Measurements from ENCODE around the gene LGALS3BP. TPM values are rescaled to one million over a fixed set of nuclear protein-coding genes. Genes with fewer than 3 reads are reported as not detected.

Gene LGALS3BP
- total RNA-seq, 2 donors from 2014 or later: 123 to 213 TPM

- intact Hi-C loops (cut with DNase I): no loop called here
- TF ChIP-seq POLR2A (IDR thresholded peaks at IDR 0.05): no peak
- TF ChIP-seq, protein P1, sequence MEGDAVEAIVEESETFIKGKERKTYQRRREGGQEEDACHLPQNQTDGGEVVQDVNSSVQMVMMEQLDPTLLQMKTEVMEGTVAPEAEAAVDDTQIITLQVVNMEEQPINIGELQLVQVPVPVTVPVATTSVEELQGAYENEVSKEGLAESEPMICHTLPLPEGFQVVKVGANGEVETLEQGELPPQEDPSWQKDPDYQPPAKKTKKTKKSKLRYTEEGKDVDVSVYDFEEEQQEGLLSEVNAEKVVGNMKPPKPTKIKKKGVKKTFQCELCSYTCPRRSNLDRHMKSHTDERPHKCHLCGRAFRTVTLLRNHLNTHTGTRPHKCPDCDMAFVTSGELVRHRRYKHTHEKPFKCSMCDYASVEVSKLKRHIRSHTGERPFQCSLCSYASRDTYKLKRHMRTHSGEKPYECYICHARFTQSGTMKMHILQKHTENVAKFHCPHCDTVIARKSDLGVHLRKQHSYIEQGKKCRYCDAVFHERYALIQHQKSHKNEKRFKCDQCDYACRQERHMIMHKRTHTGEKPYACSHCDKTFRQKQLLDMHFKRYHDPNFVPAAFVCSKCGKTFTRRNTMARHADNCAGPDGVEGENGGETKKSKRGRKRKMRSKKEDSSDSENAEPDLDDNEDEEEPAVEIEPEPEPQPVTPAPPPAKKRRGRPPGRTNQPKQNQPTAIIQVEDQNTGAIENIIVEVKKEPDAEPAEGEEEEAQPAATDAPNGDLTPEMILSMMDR (IDR thresholded peaks at IDR 0.05): no peak
- H3K9me3 ChIP-seq: no peaks in the 10 kb centered on the region
- 76 to 81% methylated on average over 9 to 20 of the region's 20 CpGs for WGBS, 2 donors
- peaks cover 44% of the 10 kb centered on the region for H3K4me1 ChIP-seq
- no peaks in the 10 kb centered on the region for H3K36me3 ChIP-seq (replicated peaks in 1 of 2; ENCODE audit: insufficient read depth in 1 of 2, low read depth in 2 of 2)
- peak overlapping the region in 2 of 4 donors; percentile 26 to 58 for H3K27ac ChIP-seq
- H3K4me3 ChIP-seq: no peak overlapping the region
- DNase-seq: no peak
- H3K27me3 ChIP-seq: no peaks in the 10 kb centered on the region
- no peak for ATAC-seq
Observed at GRCh38 chr17:78976907-78977680, 2.6 kb downstream of the LGALS3BP start.

GRCh38 chr17:78974635-78975591, 4.8 kb downstream of the LGALS3BP start:
- peak overlapping the region; percentile 33 to 77 (median 60) for H3K27ac ChIP-seq
- DNase-seq: peak; percentile 67 to 86 (median 80)
- H3K4me3 ChIP-seq: no peak overlapping the region
- H3K4me1 ChIP-seq: peaks cover 55% of the 10 kb centered on the region
- no peaks in the 10 kb centered on the region for H3K36me3 ChIP-seq (replicated peaks in 1 of 2; ENCODE audit: insufficient read depth in 1 of 2, low read depth in 2 of 2)
- peak in 2 of 3 donors; percentile 48 to 52 for TF ChIP-seq POLR2A (IDR thresholded peaks at IDR 0.05)
- TF ChIP-seq, protein P1 (IDR thresholded peaks at IDR 0.05): no peak
- H3K27me3 ChIP-seq: no peaks in the 10 kb centered on the region
- ATAC-seq: peak; percentile 72
- 32 to 51% methylated on average over 4 to 30 of the region's 30 CpGs for WGBS, 2 donors
- H3K9me3 ChIP-seq: no peaks in the 10 kb centered on the region
- intact Hi-C loops (cut with DNase I): no loop called here

DNA sequence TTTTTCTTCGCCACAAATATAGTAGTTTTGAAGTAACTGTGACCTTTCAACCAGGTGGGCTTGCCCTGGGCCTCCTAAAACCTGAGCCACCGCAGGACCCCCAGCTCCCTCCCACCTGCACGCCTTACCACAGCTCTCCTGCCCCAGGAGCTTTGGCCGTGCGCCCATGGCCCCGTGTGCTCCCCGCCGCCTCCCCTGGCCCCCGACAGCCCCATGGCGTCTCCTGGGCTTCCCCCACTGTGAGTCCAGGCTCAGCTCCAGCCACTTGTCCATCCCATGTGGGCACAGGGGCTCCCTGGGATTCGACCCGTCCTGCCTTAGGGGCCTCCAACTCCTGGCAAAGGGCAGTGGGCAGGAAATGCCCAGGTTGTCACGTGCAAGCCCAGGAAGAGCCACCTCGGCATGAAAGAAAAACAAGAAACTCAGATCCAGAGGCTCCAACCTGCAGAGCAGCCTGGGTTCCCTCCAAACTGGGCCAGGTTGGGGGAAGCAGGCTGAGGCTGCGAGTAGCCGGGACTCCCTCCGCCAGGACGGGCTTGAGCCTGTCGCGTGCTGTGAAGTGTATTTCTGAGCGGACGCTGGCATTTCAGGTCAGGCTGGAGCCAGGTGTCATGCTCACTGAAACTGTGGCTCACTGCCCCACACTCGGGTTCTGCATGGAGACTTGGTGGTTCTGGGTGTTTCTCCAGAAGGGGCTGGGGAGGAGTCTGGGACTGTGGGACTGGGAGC, 5.8 kb downstream of the LGALS3BP start:
- no peak for TF ChIP-seq POLR2A (IDR thresholded peaks at IDR 0.05)
- TF ChIP-seq, protein P1 (IDR thresholded peaks at IDR 0.05): no peak
- intact Hi-C loops (cut with DNase I): no loop called here
- peaks cover 46% of the 10 kb centered on the region for H3K4me1 ChIP-seq
- no peaks in the 10 kb centered on the region for H3K36me3 ChIP-seq (replicated peaks in 1 of 2; ENCODE audit: insufficient read depth in 1 of 2, low read depth in 2 of 2)
- 79 to 81% methylated on average over 19 to 23 of the region's 23 CpGs for WGBS, 2 donors
- DNase-seq: no peak
- no peak overlapping the region for H3K4me3 ChIP-seq
- no peaks in the 10 kb centered on the region for H3K27me3 ChIP-seq
- no peak overlapping the region for H3K27ac ChIP-seq
- H3K9me3 ChIP-seq: no peaks in the 10 kb centered on the region
- no peak for ATAC-seq

DNA sequence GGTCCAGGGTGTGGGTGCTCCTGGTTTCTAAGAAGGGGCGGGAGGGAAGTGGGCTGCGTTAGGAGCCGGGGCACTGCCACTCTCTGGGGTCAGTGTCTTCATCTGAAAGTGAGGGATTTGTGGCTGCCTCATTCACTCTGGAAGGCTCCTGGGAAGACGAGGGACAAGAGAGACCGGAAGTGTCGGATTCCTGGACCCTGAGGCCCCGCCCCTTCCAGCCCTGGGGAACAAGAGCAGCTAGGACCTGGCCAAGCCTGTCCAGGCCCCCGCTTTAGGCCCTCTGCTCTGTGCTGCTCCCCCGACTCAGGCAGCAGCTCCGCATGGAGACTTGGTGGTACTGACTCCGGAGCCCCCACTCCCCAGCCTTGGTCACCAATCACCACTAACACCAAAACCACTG, 6.5 kb downstream of the LGALS3BP start:
- Histone ChIP-seq H3K27ac (no peak overlapping the region), H3K4me1 (peaks cover 39% of the 10 kb centered on the region), H3K36me3 (replicated peaks in 1 of 2; ENCODE audit: insufficient read depth in 1 of 2, low read depth in 2 of 2) (no peaks in the 10 kb centered on the region), H3K4me3 (no peak overlapping the region), H3K27me3 (no peaks in the 10 kb centered on the region), H3K9me3 (no peaks in the 10 kb centered on the region)
- no peak for TF ChIP-seq POLR2A (IDR thresholded peaks at IDR 0.05)
- TF ChIP-seq, protein P1 (IDR thresholded peaks at IDR 0.05): no peak
- ATAC-seq (no peak), DNase-seq (no peak)
- 72 to 90% methylated on average over 9 to 10 of the region's 11 CpGs for WGBS, 2 donors
- intact Hi-C loops (cut with DNase I): no loop called here

All from body of pancreas (tissue), 4 donors.